Bronchial epithelial cell (primary cell): ENCODE measurements around the gene MGLL. TPM values are rescaled to one million over a fixed set of nuclear protein-coding genes. Genes with fewer than 3 reads are reported as not detected.

ENCODE experiments used
- DNase-seq: peaks from one replicate; pipeline ENCODE4 v3.0.0-alpha.2; 2010; ENCODE audit warnings: low read depth
- FAIRE-seq: peaks from 2 replicates; lab custom pipeline; 2011; peaks lifted over from hg19 to GRCh38; lab: Jason Lieb, UNC
- H3K27me3 ChIP-seq: 2 replicates; pipeline ENCODE4 v1.5.1; 2011; ENCODE audit warnings: low read length; ENCODE audit not compliant: control insufficient read depth, insufficient read depth
- H3K36me3 ChIP-seq: 2 replicates; pipeline ENCODE4 v1.5.1; 2011; ENCODE audit warnings: low read length; ENCODE audit not compliant: control insufficient read depth, insufficient read depth
- H3K4me3 ChIP-seq: 2 replicates; pipeline ENCODE4 v1.5.1; 2011; ENCODE audit warnings: mild to moderate bottlenecking, low read depth, low read length, control low read depth
- CTCF ChIP-seq: IDR thresholded peaks from 2 replicates; pipeline ENCODE4 v1.5.1; 2011; ENCODE audit warnings: mild to moderate bottlenecking, moderate library complexity, low read length, control low read depth, inconsistent platforms; ENCODE audit not compliant: insufficient read depth, severe bottlenecking
- total RNA-seq: library from RNA; depleted of rRNA; stranded (reverse); fragments of >200 nt; gene quantifications from 2 replicates; pipeline ENCODE4 v1.2.1, GENCODE V29; 2014

MGLL gene
- total RNA-seq, 1 donor from 2014 or later = 25.5 TPM

- no peak for FAIRE-seq
- no peak for DNase-seq
- Histone ChIP-seq H3K36me3 (peaks cover 2% of the 10 kb centered on the region), H3K27me3 (no peaks in the 10 kb centered on the region), H3K4me3 (no peak overlapping the region)
- TF ChIP-seq CTCF = no peak
Observed at GRCh38 chr3:127688416-127689265, 133.7 kb downstream of the MGLL start.

- DNase-seq (no peak), FAIRE-seq (no peak)
- peaks cover under 1% of the 10 kb centered on the region for H3K36me3 ChIP-seq
- no peak for TF ChIP-seq CTCF
- no peaks in the 10 kb centered on the region for H3K27me3 ChIP-seq
- H3K4me3 ChIP-seq = no peak overlapping the region
Observed at GRCh38 chr3:127688022-127688415, 134.3 kb downstream of the MGLL start.

GRCh38 chr3:127687228-127687737, 135.0 kb downstream of the MGLL start:
- Histone ChIP-seq H3K36me3 (no peaks in the 10 kb centered on the region), H3K4me3 (no peak overlapping the region), H3K27me3 (no peaks in the 10 kb centered on the region)
- FAIRE-seq (no peak), DNase-seq (no peak)
- no peak for TF ChIP-seq CTCF

GRCh38 chr3:127686512-127686894, 135.8 kb downstream of the MGLL start:
- no peak for TF ChIP-seq CTCF
- Histone ChIP-seq H3K4me3 (no peak overlapping the region), H3K36me3 (no peaks in the 10 kb centered on the region), H3K27me3 (no peaks in the 10 kb centered on the region)
- FAIRE-seq = no peak
- no peak for DNase-seq

- no peak for FAIRE-seq
- DNase-seq = peak; percentile 43
- TF ChIP-seq CTCF = no peak
Observed at GRCh38 chr3:127685708-127686511, 136.4 kb downstream of the MGLL start.

More at GRCh38 chr3:127685708-127686511, 136.4 kb downstream of the MGLL start:
- Histone ChIP-seq H3K27me3 (no peaks in the 10 kb centered on the region), H3K4me3 (no peak overlapping the region), H3K36me3 (no peaks in the 10 kb centered on the region)
